HG03060 (cell line): ENCODE data around the gene RNF169.

Experiments
- ATAC-seq: cut with Tn5 transposase; IDR thresholded peaks from one replicate; pipeline ENCODE4 v1.9.1; 2021; ENCODE audit warnings: low read depth, moderate number of reproducible peaks; ENCODE audit not compliant: unreplicated experiment

Gene RNF169

GRCh38 chr11:74860743-74861142, 112.1 kb downstream of the RNF169 start:
- ATAC-seq: no peak

- no peak for ATAC-seq
These were observed 114.8 kb downstream of the RNF169 start for GRCh38 chr11:74863410-74863809.

- no peak for ATAC-seq
These were observed 117.9 kb downstream of the RNF169 start for GRCh38 chr11:74866557-74866956.

- no peak for ATAC-seq
These were observed 121.8 kb downstream of the RNF169 start for GRCh38 chr11:74870485-74870884.

- no peak for ATAC-seq
These were observed 122.4 kb downstream of the RNF169 start for GRCh38 chr11:74871037-74871436.

- ATAC-seq: no peak
These were observed 128.5 kb downstream of the RNF169 start for GRCh38 chr11:74877132-74877531.
